Measurements from ENCODE around the gene SNAI3.

SNAI3 gene

DNA sequence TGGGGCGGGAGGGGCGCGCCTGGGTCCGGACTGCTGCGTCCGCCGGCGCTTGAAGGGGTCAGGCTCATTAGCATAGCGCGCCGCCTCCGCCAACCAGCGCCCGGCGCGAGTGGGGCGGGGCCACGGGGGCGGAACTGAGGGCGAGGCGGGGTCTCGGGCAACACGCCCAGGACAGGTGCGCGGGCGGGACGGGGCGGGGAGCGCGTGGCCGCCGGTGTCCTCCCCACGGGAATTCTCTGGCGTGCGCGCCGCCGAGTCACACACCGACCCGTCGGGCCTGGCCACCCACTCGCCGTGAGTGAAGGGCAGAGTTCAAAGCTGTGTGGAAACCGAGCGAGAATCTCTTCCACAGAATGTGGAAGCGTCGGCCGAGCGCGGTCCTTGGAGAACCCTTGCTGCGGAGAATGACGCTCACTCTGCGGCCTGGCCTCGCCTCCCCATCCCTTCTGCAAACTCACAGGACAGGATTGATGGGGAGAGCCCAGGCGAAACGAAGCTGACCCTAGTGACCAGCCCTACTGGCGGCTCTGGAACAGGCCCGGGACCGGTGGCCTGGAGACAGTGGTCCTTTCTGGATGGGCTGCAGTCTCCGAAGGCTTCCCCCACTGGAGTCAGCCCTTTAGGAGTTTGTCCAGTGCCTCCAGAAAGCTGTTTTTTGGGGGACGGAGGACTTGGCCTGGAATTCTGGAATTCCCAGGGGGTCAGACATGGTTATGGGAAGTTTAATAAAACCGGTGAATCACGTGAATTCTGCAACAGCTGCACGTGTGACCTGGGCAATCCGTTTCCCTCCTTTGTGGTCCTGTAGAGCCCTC is at the start of gene SNAI3:
TSS of gene SNAI3 (minus strand) at position 69 of the 815 bp plus-strand sequence. CDS start 101 bp downstream, outside the sequence.
- peak; percentile 66 to 82 for DNase-seq (ENCODE audit: low read depth in 1 of 2, low spot score in 1 of 2)

- DNase-seq (ENCODE audit: low read depth in 1 of 2, low spot score in 1 of 2), result no peak
Observed at GRCh38 chr16:88736088-88736487, 49.8 kb upstream of the SNAI3 start.

DNA sequence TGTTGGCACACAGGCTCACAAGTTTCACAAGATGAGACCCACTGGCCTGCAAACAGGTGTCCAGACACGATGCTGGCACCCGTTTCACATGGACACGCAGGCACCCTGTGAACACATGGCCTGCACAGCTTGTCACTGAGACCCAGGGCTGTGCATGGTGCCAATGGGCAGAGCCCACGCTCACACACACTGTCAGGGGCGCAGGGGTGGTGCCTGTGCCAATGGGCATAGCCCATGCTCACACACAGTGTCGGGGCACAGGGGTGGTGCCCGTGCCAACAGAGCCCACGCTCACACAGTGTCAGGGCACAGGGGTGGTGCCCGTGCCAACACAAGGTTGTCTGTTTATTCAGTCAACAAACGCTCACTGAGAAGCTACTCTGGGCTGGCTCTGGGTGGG is 49.3 kb upstream of the SNAI3 start:
- DNase-seq (ENCODE audit: low read depth in 1 of 2, low spot score in 1 of 2), result no peak

GRCh38 chr16:88735121-88735520 is 48.8 kb upstream of the SNAI3 start:
- DNase-seq (ENCODE audit: low read depth in 1 of 2, low spot score in 1 of 2), result no peak

GRCh38 chr16:88734361-88734728 is 48.0 kb upstream of the SNAI3 start:
- DNase-seq (ENCODE audit: low read depth in 1 of 2, low spot score in 1 of 2), result no peak

- DNase-seq (ENCODE audit: low read depth in 1 of 2, low spot score in 1 of 2), result no peak
Observed at GRCh38 chr16:88733630-88734360, 47.5 kb upstream of the SNAI3 start.

GRCh38 chr16:88732961-88733294 is 46.6 kb upstream of the SNAI3 start:
- DNase-seq (ENCODE audit: low read depth in 1 of 2, low spot score in 1 of 2), result no peak

- no peak for DNase-seq (ENCODE audit: low read depth in 1 of 2, low spot score in 1 of 2)
Observed at GRCh38 chr16:88732172-88732960, 46.1 kb upstream of the SNAI3 start.

DNA sequence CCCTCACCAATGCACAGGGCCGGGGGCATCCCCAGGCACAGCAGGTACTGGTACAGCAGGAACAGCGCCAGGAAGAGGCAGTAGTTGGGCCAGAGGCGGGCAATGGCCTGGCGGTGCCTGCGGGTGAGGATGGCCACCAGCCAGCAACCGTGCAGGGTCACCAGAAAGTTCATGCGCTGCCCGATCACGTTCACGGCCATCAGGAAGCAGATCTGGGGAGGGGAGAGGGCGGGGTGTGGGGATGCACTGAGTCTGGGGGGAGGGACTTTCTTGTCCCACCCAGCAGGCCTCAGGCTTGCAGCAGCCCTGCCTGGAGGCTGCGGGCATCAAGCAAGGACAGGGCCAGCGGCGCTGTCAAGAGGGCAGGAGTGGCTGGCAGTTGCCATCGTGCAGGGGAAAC is 45.4 kb upstream of the SNAI3 start:
- DNase-seq (ENCODE audit: low read depth in 1 of 2, low spot score in 1 of 2), result no peak

GRCh38 chr16:88730632-88731607 is 44.6 kb upstream of the SNAI3 start:
- DNase-seq (ENCODE audit: low read depth in 1 of 2, low spot score in 1 of 2), result no peak

- no peak for DNase-seq (ENCODE audit: low read depth in 1 of 2, low spot score in 1 of 2)
Observed at GRCh38 chr16:88727871-88728270, 41.6 kb upstream of the SNAI3 start.

- DNase-seq (ENCODE audit: low read depth in 1 of 2, low spot score in 1 of 2), result no peak
Observed at GRCh38 chr16:88726981-88727380, 40.7 kb upstream of the SNAI3 start.

DNA sequence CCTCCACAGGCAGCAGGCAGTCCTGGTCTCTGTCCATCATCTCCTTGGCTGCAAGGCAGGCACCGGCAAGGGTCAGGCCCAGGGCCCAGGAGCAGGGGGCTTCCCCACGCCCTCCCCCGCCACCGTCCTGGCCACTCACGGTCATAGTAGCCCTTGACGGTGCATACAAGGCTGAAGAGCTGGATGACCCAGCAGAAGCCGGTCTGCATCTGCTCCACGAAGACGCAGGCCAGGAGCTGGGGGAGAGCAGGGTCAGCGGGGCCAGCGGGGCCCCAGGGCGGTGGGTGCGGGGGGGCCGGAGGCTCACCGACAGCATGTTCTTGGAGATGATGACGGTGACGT is 40.1 kb upstream of the SNAI3 start:
- DNase-seq (ENCODE audit: low read depth in 1 of 2, low spot score in 1 of 2), result no peak

- DNase-seq (ENCODE audit: low read depth in 1 of 2, low spot score in 1 of 2), result no peak
Observed at GRCh38 chr16:88725609-88726407, 39.5 kb upstream of the SNAI3 start.

GRCh38 chr16:88724855-88725555 is 38.7 kb upstream of the SNAI3 start:
- no peak for DNase-seq (ENCODE audit: low read depth in 1 of 2, low spot score in 1 of 2)

GRCh38 chr16:88723911-88724310 is 37.6 kb upstream of the SNAI3 start:
- DNase-seq (ENCODE audit: low read depth in 1 of 2, low spot score in 1 of 2), result no peak

- DNase-seq (ENCODE audit: low read depth in 1 of 2, low spot score in 1 of 2), result no peak
Observed at GRCh38 chr16:88723507-88723887, 37.2 kb upstream of the SNAI3 start.

GRCh38 chr16:88722784-88723506 is 36.6 kb upstream of the SNAI3 start:
- no peak for DNase-seq (ENCODE audit: low read depth in 1 of 2, low spot score in 1 of 2)
